ENCODE data around the gene COL5A1.

GRCh38 chr9:134698111-134698510 is 56.5 kb downstream of the COL5A1 start:
- TF ChIP-seq POLR2A (IDR thresholded peaks at IDR 0.05): no peak
- TF ChIP-seq, protein P1, sequence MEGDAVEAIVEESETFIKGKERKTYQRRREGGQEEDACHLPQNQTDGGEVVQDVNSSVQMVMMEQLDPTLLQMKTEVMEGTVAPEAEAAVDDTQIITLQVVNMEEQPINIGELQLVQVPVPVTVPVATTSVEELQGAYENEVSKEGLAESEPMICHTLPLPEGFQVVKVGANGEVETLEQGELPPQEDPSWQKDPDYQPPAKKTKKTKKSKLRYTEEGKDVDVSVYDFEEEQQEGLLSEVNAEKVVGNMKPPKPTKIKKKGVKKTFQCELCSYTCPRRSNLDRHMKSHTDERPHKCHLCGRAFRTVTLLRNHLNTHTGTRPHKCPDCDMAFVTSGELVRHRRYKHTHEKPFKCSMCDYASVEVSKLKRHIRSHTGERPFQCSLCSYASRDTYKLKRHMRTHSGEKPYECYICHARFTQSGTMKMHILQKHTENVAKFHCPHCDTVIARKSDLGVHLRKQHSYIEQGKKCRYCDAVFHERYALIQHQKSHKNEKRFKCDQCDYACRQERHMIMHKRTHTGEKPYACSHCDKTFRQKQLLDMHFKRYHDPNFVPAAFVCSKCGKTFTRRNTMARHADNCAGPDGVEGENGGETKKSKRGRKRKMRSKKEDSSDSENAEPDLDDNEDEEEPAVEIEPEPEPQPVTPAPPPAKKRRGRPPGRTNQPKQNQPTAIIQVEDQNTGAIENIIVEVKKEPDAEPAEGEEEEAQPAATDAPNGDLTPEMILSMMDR (IDR thresholded peaks at IDR 0.05): no peak
